Immature natural killer cell (primary cell): ENCODE data around the gene PEPD. TPM values are rescaled to one million over a fixed set of nuclear protein-coding genes. Genes with fewer than 3 reads are reported as not detected.

Experiments used
- DNase-seq, 3 donors: peaks; one replicate each; pipeline ENCODE4 v3.0.0; 2022; ENCODE audit warnings: mixed read lengths in 1 of 3
- H3K27ac Mint-ChIP-seq, 6 donors: one replicate each; pipeline ENCODE4 v1.8.0; 2020; ENCODE audit warnings: mixed read lengths in 6 of 6, mild to moderate bottlenecking in 5 of 6, inconsistent platforms in 4 of 6, moderate library complexity in 3 of 6
- H3K27me3 Mint-ChIP-seq, 3 donors: one replicate each; pipeline ENCODE4 v1.8.0; 2020 to 2021; ENCODE audit warnings: low read depth in 3 of 3, mild to moderate bottlenecking in 3 of 3, mixed read lengths in 3 of 3, moderate library complexity in 3 of 3, inconsistent platforms in 1 of 3
- H3K36me3 Mint-ChIP-seq, 3 donors: one replicate each; pipeline ENCODE4 v1.8.0; 2020; ENCODE audit warnings: mixed read lengths in 3 of 3, inconsistent platforms in 2 of 3, mild to moderate bottlenecking in 2 of 3
- H3K4me1 Mint-ChIP-seq, 2 donors: one replicate each; pipeline ENCODE4 v1.8.0; 2020; ENCODE audit warnings: inconsistent platforms in 2 of 2, mild to moderate bottlenecking in 2 of 2, mixed read lengths in 2 of 2, moderate library complexity in 1 of 2
- H3K4me3 Mint-ChIP-seq, 5 donors: one replicate each; pipeline ENCODE4 v1.8.0; 2020; ENCODE audit warnings: mild to moderate bottlenecking in 5 of 5, mixed read lengths in 5 of 5, inconsistent platforms in 3 of 5, moderate library complexity in 3 of 5
- H3K9me3 Mint-ChIP-seq, 6 donors: one replicate each; pipeline ENCODE4 v1.8.0; 2020; ENCODE audit warnings: mild to moderate bottlenecking in 6 of 6, mixed read lengths in 6 of 6, inconsistent platforms in 4 of 6, moderate library complexity in 3 of 6
- polyA plus RNA-seq, 3 donors: library from polyadenylated mRNA; unstranded; fragments of 300-500 nt; fragmentation: Illumina TruSeq; gene quantifications; one replicate each; pipeline ENCODE4 v1.2.3, GENCODE V29; 2021

The PEPD gene
- polyA plus RNA-seq, 3 donors from 2014 or later = 135 to 181 (median 142) TPM

DNA sequence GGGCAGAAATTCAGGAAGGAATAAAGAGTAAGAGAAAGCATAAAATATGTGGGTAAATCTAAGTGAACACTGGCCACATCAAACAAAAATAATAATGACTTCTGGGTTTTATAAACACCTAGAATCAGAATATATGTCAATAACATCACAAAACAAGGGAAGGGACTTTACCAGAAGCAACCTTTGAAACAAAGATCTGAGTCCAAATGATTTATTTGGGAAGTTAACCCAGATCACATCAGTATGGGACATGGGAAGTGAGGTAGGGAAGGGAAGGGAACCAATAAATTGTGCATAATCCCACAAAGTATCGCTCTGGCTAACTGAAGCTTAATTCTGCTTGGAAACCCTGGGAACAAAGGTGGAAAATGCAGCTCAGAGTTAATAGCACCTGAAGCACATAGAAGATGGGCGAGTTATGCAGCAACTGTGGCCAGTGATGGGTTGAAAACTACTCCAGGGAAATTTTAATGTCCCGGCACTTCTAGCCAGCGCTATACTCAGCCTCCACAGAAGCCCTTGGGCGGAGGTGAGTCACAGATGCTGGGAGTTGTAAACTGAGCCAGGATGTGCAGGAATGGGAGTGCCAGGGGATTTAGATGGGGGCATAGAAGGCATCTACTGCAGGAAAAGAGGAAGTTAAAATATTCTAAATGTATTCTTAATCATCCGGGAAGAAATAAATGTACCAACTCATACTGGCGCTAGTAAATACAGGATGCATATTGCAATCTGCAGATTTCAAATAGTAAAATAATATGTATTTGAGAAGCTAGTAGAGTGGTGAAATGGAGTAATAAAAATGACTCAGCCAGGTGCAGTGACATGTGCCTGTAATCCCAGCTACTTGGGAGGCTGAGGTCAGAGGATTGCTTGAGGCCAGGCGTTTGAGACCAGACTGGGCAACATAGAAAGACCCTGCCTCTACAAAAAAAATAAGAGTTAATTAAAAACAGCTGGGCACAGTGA, 182.3 kb downstream of the PEPD start:
- Mint-ChIP-seq H3K27me3 (peaks cover 0 to 5% (median 5%) of the 10 kb centered on the region in 3 donors), H3K9me3 (no peaks in the 10 kb centered on the region), H3K4me3 (no peak overlapping the region), H3K4me1 (no peaks in the 10 kb centered on the region), H3K27ac (no peak overlapping the region), H3K36me3 (no peaks in the 10 kb centered on the region)
- no peak for DNase-seq

Other genes with a start within 250 kb of the PEPD start
- 1 to 10 TPM; 2.7 to 5.3 (median 3.9) TPM for gene CEBPA, start 219.3 kb downstream of the PEPD start, polyA plus RNA-seq
- 10 to 100 TPM in 2 of 3 donors, 1 to 10 TPM in 1; 7.4 to 14.8 (median 12.3) TPM for gene CEBPG, start 148.1 kb downstream of the PEPD start, polyA plus RNA-seq
- gene CHST8, start 100.2 kb upstream of the PEPD start, polyA plus RNA-seq = not detected